Liver (tissue), 9 donors: ENCODE data around the gene NRK. TPM values are rescaled to one million over a fixed set of nuclear protein-coding genes. Genes with fewer than 3 reads are reported as not detected.
"Not testable (repeated sequence)": the region's sequence is repeated elsewhere in the genome, so short reads cannot be mapped to it uniquely, and the experiment has no call there.

Experiments used
- DNase-seq: peaks from one replicate; pipeline ENCODE4 v3.0.0-alpha.2; 2017; ENCODE audit warnings: low spot score
- H3K27ac ChIP-seq, 2 donors: one replicate each; pipeline ENCODE4 v1.7.0; 2013; ENCODE audit warnings: inconsistent platforms in 2 of 2, low read length in 2 of 2, control low read depth in 1 of 2, low read depth in 1 of 2, mild to moderate bottlenecking in 1 of 2
- H3K27me3 ChIP-seq, 4 donors: one replicate each; pipeline versions ENCODE4 v1.6.1 to v1.7.0; 2013; ENCODE audit warnings: low read length in 3 of 4, inconsistent platforms in 1 of 4, mild to moderate bottlenecking in 1 of 4, moderate library complexity in 1 of 4; ENCODE audit not compliant: control insufficient read depth in 4 of 4, insufficient read depth in 4 of 4
- H3K36me3 ChIP-seq, 4 donors: one replicate each; pipeline versions ENCODE4 v1.6.1 to v1.7.0; 2013; ENCODE audit warnings: low read length in 3 of 4, mild to moderate bottlenecking in 3 of 4, low read depth in 1 of 4, moderate library complexity in 1 of 4; ENCODE audit not compliant: control insufficient read depth in 4 of 4, insufficient read depth in 3 of 4
- H3K4me1 ChIP-seq, 4 donors: one replicate each; pipeline versions ENCODE4 v1.6.1 to v1.7.0; 2013; ENCODE audit warnings: low read length in 3 of 4, mild to moderate bottlenecking in 3 of 4, moderate library complexity in 1 of 4; ENCODE audit not compliant: control insufficient read depth in 4 of 4, insufficient read depth in 4 of 4
- H3K4me3 ChIP-seq, 3 donors: one replicate each; pipeline versions ENCODE4 v1.6.1 to v1.7.0; 2013; ENCODE audit warnings: low read length in 3 of 3, control low read depth in 1 of 3, low read depth in 1 of 3, mild to moderate bottlenecking in 1 of 3
- H3K9ac ChIP-seq, 2 donors: one replicate each; pipeline ENCODE4 v1.7.0; 2013; ENCODE audit warnings: low read length in 2 of 2, mild to moderate bottlenecking in 2 of 2, moderate library complexity in 2 of 2, control low read depth in 1 of 2, low read depth in 1 of 2
- H3K9me3 ChIP-seq, 4 donors: one replicate each; pipeline versions ENCODE4 v1.6.1 to v1.7.0; 2013; ENCODE audit warnings: low read length in 3 of 4; ENCODE audit not compliant: control insufficient read depth in 4 of 4
- EGR1 ChIP-seq, 2 donors: IDR thresholded peaks; 2 replicates each; pipeline ENCODE4 v1.6.1; 2016 to 2018; ENCODE audit warnings: antibody characterized with exemption in 2 of 2, low read depth in 2 of 2
- FOXA2 ChIP-seq: IDR thresholded peaks from 2 replicates; pipeline ENCODE4 v1.6.1; 2016; ENCODE audit warnings: antibody characterized with exemption
- HNF4A ChIP-seq, 2 donors: conservative IDR thresholded peaks; 2 replicates each; pipeline ENCODE4 v1.6.1; 2016; ENCODE audit warnings: antibody characterized with exemption in 2 of 2, mild to moderate bottlenecking in 2 of 2
- JUND ChIP-seq, 2 donors: IDR thresholded peaks; 2 replicates each; pipeline ENCODE4 v1.6.1; 2016; ENCODE audit warnings: antibody characterized with exemption in 2 of 2
- NR2F2 ChIP-seq: IDR thresholded peaks from 2 replicates; pipeline ENCODE4 v1.6.1; 2016; ENCODE audit warnings: antibody characterized with exemption
- TAF1 ChIP-seq: conservative IDR thresholded peaks from 2 replicates; pipeline ENCODE4 v1.6.1; 2016; ENCODE audit warnings: antibody characterized with exemption, mild to moderate bottlenecking
- YY1 ChIP-seq: IDR thresholded peaks from 2 replicates; pipeline ENCODE4 v1.6.1; 2016; ENCODE audit warnings: antibody characterized with exemption, mild to moderate bottlenecking
- WGBS: extraction: QIAGEN DNeasy Blood & Tissue Kit; methylation state at CpG from one replicate; pipeline ENCODE4 v1.1.7; 2013; 5-methylcytosine and 5-hydroxymethylcytosine counted together
- polyA plus RNA-seq, 2 donors: library from polyadenylated mRNA; stranded (reverse) in 1 of 2; unstranded in 1 of 2; fragments of 200-250 nt in 1 of 2; fragments of >200 nt in 1 of 2; fragmentation: Nextera tagmentation in 1 of 2; extraction: Ambion mirVana in 1 of 2; gene quantifications; one replicate each; pipeline versions ENCODE4 v1.2.1 to v1.2.3, GENCODE V29; 2013 to 2015
- total RNA-seq, 2 donors: library from RNA; depleted of rRNA; stranded (reverse); fragments of >200 nt; gene quantifications; one replicate each; pipeline ENCODE4 v1.2.3, GENCODE V29; 2014
- TF ChIP-seq, protein P1 (sequence below): fragments of 150-350 bp; IDR thresholded peaks from 2 replicates; pipeline ENCODE4 v1.5.1; 2017; ENCODE audit warnings: improper control_type of control experiment, low read depth, low read length; ENCODE audit not compliant: missing input control
- TF ChIP-seq, protein P2 (sequence below): IDR thresholded peaks from 2 replicates; pipeline ENCODE4 v1.6.1; 2016; ENCODE audit warnings: antibody characterized with exemption
- TF ChIP-seq, protein P3 (sequence below): IDR thresholded peaks from 2 replicates; pipeline ENCODE4 v1.6.1; 2016; ENCODE audit warnings: antibody characterized with exemption, mild to moderate bottlenecking
- donor health status: healthy.
- donor health status: healthy.
- donor health status: healthy.
- donor health status: healthy.
- donor health status: healthy.

NRK gene
- total and polyA plus RNA-seq, 4 donors = 0.03 to 0.61 (median 0.08) TPM

DNA sequence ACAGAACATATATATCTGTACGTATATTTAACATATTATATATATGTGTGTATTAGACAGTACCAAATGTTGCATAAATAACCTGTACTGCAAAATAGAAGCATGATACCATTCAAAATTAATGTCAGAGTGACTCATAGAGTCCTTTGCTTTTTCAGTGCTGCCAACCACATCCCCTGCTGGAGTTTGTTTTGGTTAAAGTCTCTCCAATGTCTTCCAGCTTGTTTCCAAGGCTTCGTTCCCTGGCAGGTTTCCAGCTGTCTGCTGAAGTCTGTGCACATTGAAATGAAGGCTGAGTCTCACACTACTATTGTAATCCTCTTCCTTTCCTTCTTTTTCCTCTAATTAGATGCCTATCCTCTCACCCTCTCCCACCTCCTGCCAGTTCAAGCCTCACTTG lies 14.9 kb downstream of the NRK start:
- no peaks in the 10 kb centered on the region for H3K9me3 ChIP-seq
- no peak overlapping the region for H3K9ac ChIP-seq
- H3K27ac ChIP-seq = no peak overlapping the region
- no peak for DNase-seq
- peaks cover 0 to 5% (median 0%) of the 10 kb centered on the region in 4 donors for H3K27me3 ChIP-seq
- 45% methylated on average over 2 of the region's 2 CpGs for WGBS
- no peaks in the 10 kb centered on the region for H3K4me1 ChIP-seq
- no peaks in the 10 kb centered on the region for H3K36me3 ChIP-seq
- TF ChIP-seq YY1 (no peak), EGR1 (IDR thresholded peaks at IDR 0.05; ENCODE audit: low read depth in 2 of 2) (no peak), NR2F2 (no peak), TAF1 (no peak), FOXA2 (no peak), JUND (IDR thresholded peaks at IDR 0.05) (no peak)
- TF ChIP-seq, protein P1, sequence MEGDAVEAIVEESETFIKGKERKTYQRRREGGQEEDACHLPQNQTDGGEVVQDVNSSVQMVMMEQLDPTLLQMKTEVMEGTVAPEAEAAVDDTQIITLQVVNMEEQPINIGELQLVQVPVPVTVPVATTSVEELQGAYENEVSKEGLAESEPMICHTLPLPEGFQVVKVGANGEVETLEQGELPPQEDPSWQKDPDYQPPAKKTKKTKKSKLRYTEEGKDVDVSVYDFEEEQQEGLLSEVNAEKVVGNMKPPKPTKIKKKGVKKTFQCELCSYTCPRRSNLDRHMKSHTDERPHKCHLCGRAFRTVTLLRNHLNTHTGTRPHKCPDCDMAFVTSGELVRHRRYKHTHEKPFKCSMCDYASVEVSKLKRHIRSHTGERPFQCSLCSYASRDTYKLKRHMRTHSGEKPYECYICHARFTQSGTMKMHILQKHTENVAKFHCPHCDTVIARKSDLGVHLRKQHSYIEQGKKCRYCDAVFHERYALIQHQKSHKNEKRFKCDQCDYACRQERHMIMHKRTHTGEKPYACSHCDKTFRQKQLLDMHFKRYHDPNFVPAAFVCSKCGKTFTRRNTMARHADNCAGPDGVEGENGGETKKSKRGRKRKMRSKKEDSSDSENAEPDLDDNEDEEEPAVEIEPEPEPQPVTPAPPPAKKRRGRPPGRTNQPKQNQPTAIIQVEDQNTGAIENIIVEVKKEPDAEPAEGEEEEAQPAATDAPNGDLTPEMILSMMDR = no peak
- TF ChIP-seq, protein P2, sequence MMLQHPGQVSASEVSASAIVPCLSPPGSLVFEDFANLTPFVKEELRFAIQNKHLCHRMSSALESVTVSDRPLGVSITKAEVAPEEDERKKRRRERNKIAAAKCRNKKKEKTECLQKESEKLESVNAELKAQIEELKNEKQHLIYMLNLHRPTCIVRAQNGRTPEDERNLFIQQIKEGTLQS = no peak
- no peak overlapping the region for H3K4me3 ChIP-seq

DNA sequence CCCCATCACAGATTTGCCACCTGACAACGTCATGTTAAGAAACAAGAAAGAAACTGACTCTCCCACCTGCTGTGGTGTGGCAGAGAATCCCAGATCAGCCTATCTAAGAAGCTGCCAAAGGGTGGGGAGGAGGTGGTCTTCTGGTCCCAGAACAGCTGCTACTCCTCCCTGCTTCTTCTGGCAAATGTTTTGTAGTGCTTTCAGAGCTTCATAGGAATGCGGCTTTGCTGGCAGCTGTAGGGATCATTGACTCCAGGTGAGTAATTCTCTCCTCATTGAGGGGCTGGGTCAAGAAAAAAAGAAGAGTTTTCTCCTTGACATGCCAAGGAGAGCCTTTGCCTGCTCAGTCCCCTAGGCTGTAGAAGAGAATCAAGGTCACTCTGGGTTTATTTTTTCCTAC lies 23.3 kb downstream of the NRK start:
- 65% methylated on average over 2 of the region's 2 CpGs for WGBS
- Histone ChIP-seq H3K4me3 (no peak overlapping the region), H3K27ac (no peak overlapping the region), H3K27me3 (no peaks in the 10 kb centered on the region), H3K4me1 (no peaks in the 10 kb centered on the region), H3K36me3 (no peaks in the 10 kb centered on the region), H3K9ac (no peak overlapping the region), H3K9me3 (no peaks in the 10 kb centered on the region)
- DNase-seq = no peak
- no peak for TF ChIP-seq FOXA2
- TF ChIP-seq YY1 = no peak
- no peak for TF ChIP-seq HNF4A (conservative IDR thresholded peaks at IDR 0.05)
- TF ChIP-seq, protein P3, sequence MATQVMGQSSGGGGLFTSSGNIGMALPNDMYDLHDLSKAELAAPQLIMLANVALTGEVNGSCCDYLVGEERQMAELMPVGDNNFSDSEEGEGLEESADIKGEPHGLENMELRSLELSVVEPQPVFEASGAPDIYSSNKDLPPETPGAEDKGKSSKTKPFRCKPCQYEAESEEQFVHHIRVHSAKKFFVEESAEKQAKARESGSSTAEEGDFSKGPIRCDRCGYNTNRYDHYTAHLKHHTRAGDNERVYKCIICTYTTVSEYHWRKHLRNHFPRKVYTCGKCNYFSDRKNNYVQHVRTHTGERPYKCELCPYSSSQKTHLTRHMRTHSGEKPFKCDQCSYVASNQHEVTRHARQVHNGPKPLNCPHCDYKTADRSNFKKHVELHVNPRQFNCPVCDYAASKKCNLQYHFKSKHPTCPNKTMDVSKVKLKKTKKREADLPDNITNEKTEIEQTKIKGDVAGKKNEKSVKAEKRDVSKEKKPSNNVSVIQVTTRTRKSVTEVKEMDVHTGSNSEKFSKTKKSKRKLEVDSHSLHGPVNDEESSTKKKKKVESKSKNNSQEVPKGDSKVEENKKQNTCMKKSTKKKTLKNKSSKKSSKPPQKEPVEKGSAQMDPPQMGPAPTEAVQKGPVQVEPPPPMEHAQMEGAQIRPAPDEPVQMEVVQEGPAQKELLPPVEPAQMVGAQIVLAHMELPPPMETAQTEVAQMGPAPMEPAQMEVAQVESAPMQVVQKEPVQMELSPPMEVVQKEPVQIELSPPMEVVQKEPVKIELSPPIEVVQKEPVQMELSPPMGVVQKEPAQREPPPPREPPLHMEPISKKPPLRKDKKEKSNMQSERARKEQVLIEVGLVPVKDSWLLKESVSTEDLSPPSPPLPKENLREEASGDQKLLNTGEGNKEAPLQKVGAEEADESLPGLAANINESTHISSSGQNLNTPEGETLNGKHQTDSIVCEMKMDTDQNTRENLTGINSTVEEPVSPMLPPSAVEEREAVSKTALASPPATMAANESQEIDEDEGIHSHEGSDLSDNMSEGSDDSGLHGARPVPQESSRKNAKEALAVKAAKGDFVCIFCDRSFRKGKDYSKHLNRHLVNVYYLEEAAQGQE = no peak
- TF ChIP-seq, protein P1 = no peak

DNA sequence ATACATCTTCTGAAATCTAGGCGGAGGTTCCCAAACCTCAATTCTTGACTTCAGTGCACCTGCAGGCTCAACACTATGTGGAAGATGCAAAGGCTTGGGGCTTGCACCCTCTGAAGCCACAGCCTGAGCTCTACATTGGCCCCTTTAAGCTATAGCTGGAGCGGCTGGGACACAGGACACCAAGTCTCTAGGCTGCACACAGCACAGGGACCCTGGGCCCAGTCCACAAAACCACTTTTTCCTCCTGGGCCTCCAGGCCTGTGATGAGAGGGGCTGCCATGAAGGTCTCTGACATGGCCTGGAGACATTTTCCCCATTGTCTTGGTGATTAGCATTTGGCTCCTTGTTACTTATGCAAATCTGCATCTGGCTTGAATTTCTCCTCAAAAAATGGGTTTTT lies 27.8 kb downstream of the NRK start:
- H3K4me1 ChIP-seq, H3K9me3 ChIP-seq, H3K27ac ChIP-seq, H3K4me3 ChIP-seq, H3K9ac ChIP-seq, H3K36me3 ChIP-seq, DNase-seq, H3K27me3 ChIP-seq: not testable (repeated sequence)
- 89% methylated on average over 2 of the region's 2 CpGs for WGBS
